ENCODE data around the gene FOXO6.

The FOXO6 gene

GRCh38 chr1:41360786-41361494 lies at the start of gene FOXO6:
FOXO6 (plus strand) TSS chr1:41361434.
- no peaks in the 10 kb centered on the region for H3K36me3 ChIP-seq (ENCODE audit: control insufficient read depth, insufficient read depth, low read length)
- H3K27me3 ChIP-seq (ENCODE audit: control insufficient read depth, insufficient read depth, low read length): peaks cover 7% of the 10 kb centered on the region
- peak within 1 kb of the TSS; percentile 68 for H3K4me3 ChIP-seq (ENCODE audit: low read length)
- no peak within 1 kb of the TSS for H3K9ac ChIP-seq (ENCODE audit: low read length)
- peaks cover 25% of the 10 kb centered on the region for H3K4me1 ChIP-seq (ENCODE audit: control insufficient read depth, insufficient read depth, low read length)
- H3K27ac ChIP-seq (ENCODE audit: low read depth, low read length): peak within 1 kb of the TSS; percentile 25

GRCh38 chr1:41312991-41313645 lies 48.1 kb upstream of the FOXO6 start:
- H3K4me1 ChIP-seq (ENCODE audit: control insufficient read depth, insufficient read depth, low read length): peaks cover 18% of the 10 kb centered on the region
- H3K27me3 ChIP-seq (ENCODE audit: control insufficient read depth, insufficient read depth, low read length): no peaks in the 10 kb centered on the region
- no peak overlapping the region for H3K4me3 ChIP-seq (ENCODE audit: low read length)
- H3K9ac ChIP-seq (ENCODE audit: low read length): no peak overlapping the region
- H3K27ac ChIP-seq (ENCODE audit: low read depth, low read length): peak overlapping the region; percentile 2
- no peaks in the 10 kb centered on the region for H3K36me3 ChIP-seq (ENCODE audit: control insufficient read depth, insufficient read depth, low read length)

- no peak overlapping the region for H3K9ac ChIP-seq (ENCODE audit: low read length)
- H3K27me3 ChIP-seq (ENCODE audit: control insufficient read depth, insufficient read depth, low read length): no peaks in the 10 kb centered on the region
- H3K27ac ChIP-seq (ENCODE audit: low read depth, low read length): peak overlapping the region; percentile 2
Observed at GRCh38 chr1:41313661-41314131, 47.5 kb upstream of the FOXO6 start.

GRCh38 chr1:41314376-41315145 lies 46.7 kb upstream of the FOXO6 start:
- H3K27me3 ChIP-seq (ENCODE audit: control insufficient read depth, insufficient read depth, low read length): no peaks in the 10 kb centered on the region
- no peak overlapping the region for H3K9ac ChIP-seq (ENCODE audit: low read length)
- H3K36me3 ChIP-seq (ENCODE audit: control insufficient read depth, insufficient read depth, low read length): no peaks in the 10 kb centered on the region
- no peak overlapping the region for H3K4me3 ChIP-seq (ENCODE audit: low read length)
- H3K4me1 ChIP-seq (ENCODE audit: control insufficient read depth, insufficient read depth, low read length): peaks cover 19% of the 10 kb centered on the region
- H3K27ac ChIP-seq (ENCODE audit: low read depth, low read length): peak overlapping the region; percentile 52

More at GRCh38 chr1:41313661-41314131, 47.5 kb upstream of the FOXO6 start:
- Histone ChIP-seq H3K36me3 (ENCODE audit: control insufficient read depth, insufficient read depth, low read length) (no peaks in the 10 kb centered on the region), H3K4me1 (ENCODE audit: control insufficient read depth, insufficient read depth, low read length) (peaks cover 18% of the 10 kb centered on the region), H3K4me3 (ENCODE audit: low read length) (no peak overlapping the region)

GRCh38 chr1:41315146-41315822 lies 46.0 kb upstream of the FOXO6 start:
- Histone ChIP-seq H3K4me1 (ENCODE audit: control insufficient read depth, insufficient read depth, low read length) (peaks cover 26% of the 10 kb centered on the region), H3K36me3 (ENCODE audit: control insufficient read depth, insufficient read depth, low read length) (no peaks in the 10 kb centered on the region), H3K27ac (ENCODE audit: low read depth, low read length) (no peak overlapping the region), H3K27me3 (ENCODE audit: control insufficient read depth, insufficient read depth, low read length) (no peaks in the 10 kb centered on the region), H3K9ac (ENCODE audit: low read length) (no peak overlapping the region), H3K4me3 (ENCODE audit: low read length) (no peak overlapping the region)

- Histone ChIP-seq H3K9ac (ENCODE audit: low read length) (no peak overlapping the region), H3K4me1 (ENCODE audit: control insufficient read depth, insufficient read depth, low read length) (peaks cover 31% of the 10 kb centered on the region), H3K27ac (ENCODE audit: low read depth, low read length) (no peak overlapping the region), H3K27me3 (ENCODE audit: control insufficient read depth, insufficient read depth, low read length) (no peaks in the 10 kb centered on the region), H3K36me3 (ENCODE audit: control insufficient read depth, insufficient read depth, low read length) (no peaks in the 10 kb centered on the region), H3K4me3 (ENCODE audit: low read length) (no peak overlapping the region)
Observed at GRCh38 chr1:41315871-41316270, 45.4 kb upstream of the FOXO6 start.

- Histone ChIP-seq H3K4me3 (ENCODE audit: low read length) (no peak overlapping the region), H3K27ac (ENCODE audit: low read depth, low read length) (no peak overlapping the region), H3K9ac (ENCODE audit: low read length) (no peak overlapping the region), H3K4me1 (ENCODE audit: control insufficient read depth, insufficient read depth, low read length) (peaks cover 31% of the 10 kb centered on the region), H3K36me3 (ENCODE audit: control insufficient read depth, insufficient read depth, low read length) (no peaks in the 10 kb centered on the region), H3K27me3 (ENCODE audit: control insufficient read depth, insufficient read depth, low read length) (no peaks in the 10 kb centered on the region)
Observed at GRCh38 chr1:41317361-41317760, 43.9 kb upstream of the FOXO6 start.

GRCh38 chr1:41318135-41318534 lies 43.1 kb upstream of the FOXO6 start:
- H3K4me1 ChIP-seq (ENCODE audit: control insufficient read depth, insufficient read depth, low read length): peaks cover 30% of the 10 kb centered on the region
- H3K27me3 ChIP-seq (ENCODE audit: control insufficient read depth, insufficient read depth, low read length): no peaks in the 10 kb centered on the region
- no peak overlapping the region for H3K27ac ChIP-seq (ENCODE audit: low read depth, low read length)
- H3K9ac ChIP-seq (ENCODE audit: low read length): no peak overlapping the region
- H3K4me3 ChIP-seq (ENCODE audit: low read length): no peak overlapping the region
- no peaks in the 10 kb centered on the region for H3K36me3 ChIP-seq (ENCODE audit: control insufficient read depth, insufficient read depth, low read length)

GRCh38 chr1:41319106-41319755 lies 42.0 kb upstream of the FOXO6 start:
- Histone ChIP-seq H3K27ac (ENCODE audit: low read depth, low read length) (peak overlapping the region; percentile 34), H3K4me1 (ENCODE audit: control insufficient read depth, insufficient read depth, low read length) (peaks cover 21% of the 10 kb centered on the region), H3K4me3 (ENCODE audit: low read length) (no peak overlapping the region), H3K36me3 (ENCODE audit: control insufficient read depth, insufficient read depth, low read length) (no peaks in the 10 kb centered on the region), H3K27me3 (ENCODE audit: control insufficient read depth, insufficient read depth, low read length) (no peaks in the 10 kb centered on the region), H3K9ac (ENCODE audit: low read length) (no peak overlapping the region)

GRCh38 chr1:41319807-41320711 lies 41.2 kb upstream of the FOXO6 start:
- Histone ChIP-seq H3K27me3 (ENCODE audit: control insufficient read depth, insufficient read depth, low read length) (no peaks in the 10 kb centered on the region), H3K27ac (ENCODE audit: low read depth, low read length) (peak overlapping the region; percentile 34)

More at GRCh38 chr1:41319807-41320711, 41.2 kb upstream of the FOXO6 start:
- Histone ChIP-seq H3K4me3 (ENCODE audit: low read length) (no peak overlapping the region), H3K9ac (ENCODE audit: low read length) (no peak overlapping the region), H3K36me3 (ENCODE audit: control insufficient read depth, insufficient read depth, low read length) (no peaks in the 10 kb centered on the region), H3K4me1 (ENCODE audit: control insufficient read depth, insufficient read depth, low read length) (peaks cover 13% of the 10 kb centered on the region)

Data from rectal smooth muscle tissue (tissue), 1 donor.